NT2/D1 (cell line): ENCODE measurements around the gene TNS1.

ENCODE experiments used
- SUZ12 ChIP-seq: IDR thresholded peaks from 2 replicates; pipeline ENCODE4 v1.6.1; 2011; ENCODE audit not compliant: insufficient read length, insufficient read depth; ENCODE audit errors: extremely low read depth
- YY1 ChIP-seq: IDR thresholded peaks from 2 replicates; pipeline ENCODE4 v1.6.1; 2011; ENCODE audit not compliant: insufficient read length, insufficient read depth

DNA sequence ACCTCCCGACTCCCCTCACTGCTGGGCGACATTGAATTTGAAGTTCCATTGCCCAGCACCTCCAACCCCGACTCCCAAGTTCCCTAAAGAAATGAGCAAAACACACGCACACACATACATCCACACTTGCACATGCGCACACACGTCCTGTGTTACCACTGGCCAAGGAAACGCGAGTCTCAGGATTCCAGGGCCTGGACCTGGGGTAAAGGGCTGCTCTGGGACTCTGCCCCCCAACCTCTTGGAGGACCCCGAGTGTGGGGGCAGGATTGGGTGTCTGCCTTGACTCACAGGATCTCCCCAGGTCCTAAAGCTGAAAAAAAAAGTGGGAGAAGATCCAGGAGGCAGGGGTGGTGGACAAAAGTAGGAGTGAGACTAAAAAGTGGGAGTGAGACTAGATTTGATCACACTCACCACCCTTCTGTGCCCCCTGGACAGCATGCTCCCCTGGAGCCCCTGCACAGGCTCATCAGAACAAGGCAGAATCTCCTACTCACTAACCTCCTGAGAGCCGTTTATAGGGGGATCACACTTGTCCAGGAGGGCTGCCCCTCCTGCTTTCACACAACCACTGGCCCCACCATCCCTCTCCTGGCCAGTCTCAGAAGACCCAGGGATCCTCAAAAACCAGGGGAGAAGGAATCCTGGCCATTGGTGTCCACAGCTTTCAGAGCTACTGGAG, 202.2 kb downstream of the TNS1 start:
- TF ChIP-seq SUZ12, result no peak
- no peak for TF ChIP-seq YY1
